GM18873 (cell line): ENCODE results near the gene PIAS4.

Experiments used
- ATAC-seq: cut with Tn5 transposase; IDR thresholded peaks from one replicate; pipeline ENCODE4 v1.9.1; 2021; ENCODE audit warnings: mild to moderate bottlenecking, moderate library complexity, moderate number of reproducible peaks; ENCODE audit not compliant: unreplicated experiment, low FRiP score

PIAS4 gene

GRCh38 chr19:4066176-4066606, 58.7 kb downstream of the PIAS4 start:
- no peak for ATAC-seq

DNA sequence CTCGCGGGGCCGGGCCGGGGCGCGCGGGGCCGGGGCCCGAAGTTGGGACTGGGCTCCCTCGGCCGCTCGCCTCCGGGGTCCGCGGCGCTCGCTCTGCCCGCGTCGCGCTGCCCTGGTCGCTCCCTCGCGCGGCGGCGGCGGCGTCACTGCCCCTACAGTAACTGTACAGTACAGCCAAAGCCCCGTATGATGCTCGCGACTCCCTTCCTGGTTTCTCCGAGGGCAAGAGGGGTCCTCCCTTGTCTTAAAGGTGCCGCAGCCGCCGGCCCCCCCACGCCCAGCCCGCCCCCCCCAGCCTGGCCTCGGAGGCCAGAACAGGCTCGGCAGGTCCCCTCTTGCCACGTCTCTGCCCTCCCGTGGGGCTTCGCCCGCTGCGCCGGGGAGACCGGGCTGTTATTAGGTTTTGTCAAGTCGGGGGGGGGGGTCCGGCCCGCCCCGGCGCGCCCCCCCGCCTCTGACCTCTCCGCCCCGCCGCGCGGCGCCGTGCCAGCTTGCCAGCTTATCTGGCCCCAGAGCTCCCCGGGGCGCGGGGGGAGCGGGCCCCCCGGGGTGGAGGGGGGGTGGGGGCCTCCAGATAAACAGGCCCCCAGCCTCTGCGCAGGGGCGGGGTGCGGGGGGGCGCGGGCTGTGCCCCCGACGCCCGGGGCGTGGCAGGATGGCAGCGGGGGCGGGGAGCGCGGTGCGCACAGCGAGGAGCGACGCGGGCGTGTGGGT, 59.3 kb downstream of the PIAS4 start, which contains the start of gene ZBTB7A:
ZBTB7A (minus strand) TSS at position 218 of the 714 bp plus-strand sequence. CDS start 11,667 bp downstream, outside the sequence.
- no peak for ATAC-seq

- ATAC-seq: no peak
Measured at GRCh38 chr19:4067396-4068046, 60.0 kb downstream of the PIAS4 start.

DNA sequence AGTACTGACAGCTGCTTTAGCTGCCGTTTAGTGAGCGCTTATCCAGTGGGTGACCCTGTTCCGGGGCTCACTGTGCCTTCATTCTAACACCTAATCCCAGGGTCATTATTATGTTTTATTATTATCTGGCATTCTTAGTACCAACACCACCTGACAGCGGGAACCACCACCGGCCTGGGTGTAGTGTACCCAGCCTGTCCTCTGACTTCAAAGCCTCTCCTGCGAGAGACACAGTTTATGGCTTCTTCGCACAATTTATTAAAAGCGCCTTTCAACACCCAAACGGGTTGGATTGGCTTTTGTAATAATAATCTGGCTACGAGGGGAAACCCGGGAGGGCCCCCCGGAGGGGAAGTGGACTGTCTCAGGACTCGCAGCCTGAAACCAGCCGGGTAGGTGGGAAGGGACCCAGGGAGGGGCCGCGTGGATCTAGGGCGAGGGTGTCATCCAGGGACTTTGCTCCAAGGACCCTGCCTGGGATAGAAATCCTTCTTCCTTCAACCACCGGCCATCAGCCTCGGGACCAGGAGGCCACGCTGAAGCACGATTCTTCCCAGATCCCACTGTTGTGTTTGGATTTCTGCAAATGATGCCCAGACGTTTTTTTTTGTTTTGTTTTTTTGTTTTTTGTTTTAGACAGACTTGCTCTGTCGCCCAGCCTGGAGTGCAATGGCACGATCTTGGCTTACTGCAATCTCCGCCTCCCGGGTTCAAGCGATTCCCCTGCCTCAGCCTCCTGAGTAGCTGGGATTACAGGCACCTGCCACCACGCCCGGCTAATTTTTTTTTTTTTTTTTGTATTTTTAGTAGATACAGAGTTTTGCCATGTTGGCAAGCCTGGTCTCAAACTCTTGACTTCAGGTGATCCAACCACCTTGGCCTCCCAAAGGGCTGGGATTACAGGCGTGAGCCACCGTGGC, 60.8 kb downstream of the PIAS4 start:
- no peak for ATAC-seq

GRCh38 chr19:4069331-4069959, 61.9 kb downstream of the PIAS4 start:
- no peak for ATAC-seq

DNA sequence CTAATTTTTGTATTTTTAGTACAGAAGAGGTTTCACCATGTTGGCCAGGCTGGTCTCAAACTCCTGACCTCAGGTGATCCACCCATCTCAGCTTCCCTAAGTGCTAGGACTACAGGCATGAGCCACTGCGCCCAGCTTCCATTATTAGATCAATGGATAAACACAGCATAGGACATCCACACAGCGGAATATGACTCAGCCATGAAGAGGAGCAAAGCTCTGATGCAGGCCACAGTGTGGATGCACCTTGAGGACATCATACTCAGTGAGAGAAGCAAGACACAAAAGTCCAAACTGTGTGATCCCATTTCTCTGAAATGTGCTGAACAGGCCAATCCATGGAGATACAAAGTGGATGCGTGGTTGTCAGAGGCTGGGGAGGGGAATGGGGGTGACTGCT, 64.1 kb downstream of the PIAS4 start:
- no peak for ATAC-seq

GRCh38 chr19:4075373-4075772, 67.8 kb downstream of the PIAS4 start:
- ATAC-seq: no peak

GRCh38 chr19:4077007-4077374, 69.5 kb downstream of the PIAS4 start:
- no peak for ATAC-seq

GRCh38 chr19:4077800-4078684, 70.5 kb downstream of the PIAS4 start:
- no peak for ATAC-seq

GRCh38 chr19:4080473-4080872, 72.9 kb downstream of the PIAS4 start:
- no peak for ATAC-seq

GRCh38 chr19:4081441-4082129, 74.0 kb downstream of the PIAS4 start:
- no peak for ATAC-seq

DNA sequence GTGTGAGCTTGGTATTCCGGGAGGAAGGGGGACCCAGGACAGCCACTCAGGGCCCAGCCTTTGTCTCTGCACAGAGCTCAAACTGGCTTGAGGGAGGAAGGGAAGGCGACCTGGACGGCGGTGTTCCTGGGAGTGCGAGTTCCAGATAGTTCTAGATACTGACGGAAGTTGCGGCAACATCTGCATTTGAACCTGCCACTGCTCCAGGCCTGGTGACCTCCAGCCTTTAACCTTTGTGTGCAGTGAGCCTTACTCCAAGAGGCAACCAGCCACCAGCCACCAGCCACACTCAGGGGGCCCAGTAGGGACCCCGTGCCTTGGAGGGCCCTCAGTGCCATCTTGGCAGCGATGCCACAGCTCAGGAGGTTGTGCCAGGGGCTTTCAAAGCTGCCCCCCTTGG, 74.6 kb downstream of the PIAS4 start:
- no peak for ATAC-seq

DNA sequence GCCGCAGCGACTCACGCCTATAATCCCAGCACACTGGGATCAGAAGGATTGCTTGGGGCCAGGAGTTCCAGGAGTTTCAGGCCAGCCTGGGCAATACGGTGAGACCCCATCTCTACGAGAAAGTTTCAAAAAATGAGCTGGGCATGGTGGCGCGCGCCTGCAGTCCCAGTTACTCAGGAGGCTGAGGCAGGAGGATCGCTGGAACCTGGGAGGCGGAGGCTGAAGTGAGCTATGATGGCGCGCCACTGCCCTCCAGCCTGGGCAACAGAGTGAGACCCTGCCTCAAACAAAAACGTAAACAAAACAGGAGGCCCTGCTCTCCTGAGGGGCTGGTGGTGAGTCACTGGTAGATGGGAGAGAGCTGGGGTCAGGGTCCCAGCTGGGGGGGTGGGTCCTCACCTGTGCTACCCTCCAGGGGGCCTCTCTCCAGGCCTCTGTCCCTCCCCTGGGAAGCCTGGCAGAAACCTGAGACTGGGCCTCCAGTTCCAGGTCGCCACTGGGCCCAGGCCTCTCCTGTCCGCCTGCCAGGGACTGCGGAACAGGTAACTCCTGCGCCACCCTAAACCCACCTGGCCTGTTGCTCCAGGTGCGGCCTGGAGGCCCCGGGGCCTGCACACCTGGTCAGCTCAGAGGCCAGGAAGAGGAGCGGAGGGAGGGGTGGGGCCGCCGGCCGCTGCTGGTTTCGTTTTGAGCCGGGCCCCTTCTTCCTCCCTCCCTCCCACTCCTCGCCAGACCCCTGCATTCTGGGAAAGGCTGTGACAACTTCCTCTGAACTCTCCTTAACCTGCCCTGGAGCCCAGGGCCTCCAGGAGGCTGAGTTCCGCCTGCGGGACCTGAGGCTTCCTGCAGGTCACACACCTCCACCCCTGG, 76.4 kb downstream of the PIAS4 start:
- ATAC-seq: no peak

- ATAC-seq: no peak
Measured at GRCh38 chr19:4084547-4084877, 77.0 kb downstream of the PIAS4 start.

GRCh38 chr19:4086411-4086867, 78.9 kb downstream of the PIAS4 start:
- ATAC-seq: no peak

- no peak for ATAC-seq
Measured at GRCh38 chr19:4087787-4088679, 80.5 kb downstream of the PIAS4 start.

DNA sequence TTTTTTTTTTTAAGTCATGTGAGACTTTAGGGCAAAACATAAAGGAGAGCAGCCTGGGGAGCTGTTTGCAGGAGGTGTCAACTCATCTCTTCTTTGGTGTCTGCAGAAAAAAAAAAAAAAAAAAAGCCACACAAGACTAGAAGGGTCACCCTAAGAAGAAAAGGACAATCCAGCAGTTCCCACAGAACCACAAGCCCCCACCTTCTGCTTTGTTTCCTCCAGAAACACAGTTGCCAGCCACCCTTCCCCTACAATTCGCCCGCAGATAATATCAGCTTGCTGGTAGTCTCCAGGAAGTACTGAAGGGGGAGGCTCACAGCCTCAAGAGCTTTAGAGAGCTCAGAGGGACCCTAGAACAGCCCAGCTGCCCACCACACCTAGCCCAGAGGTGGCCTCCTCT, 81.4 kb downstream of the PIAS4 start:
- ATAC-seq: no peak
